Endothelial cell of umbilical vein (primary cell): ENCODE data around the gene SIGLEC8. TPM values are rescaled to one million over a fixed set of nuclear protein-coding genes. Genes with fewer than 3 reads are reported as not detected.

Source experiments
- BruUV-seq: library from RNA; stranded (reverse); fragments of 400-500 nt; replicated peaks from 2 replicates; lab custom pipeline; 2021; lab: Mats Ljungman, UMichigan
- CTCF ChIA-PET: fragments of 300-600, 350-600 bp; sonication (Branson Sonifier 250); formaldehyde crosslinking; loops from one replicate; lab custom pipeline; 2021; ENCODE audit warnings: antibody characterized with exemption, inconsistent platforms; lab: Charles Lee
- POLR2A ChIA-PET: fragments of 300-600, 350-600 bp; sonication (Branson Sonifier 250); formaldehyde crosslinking; loops from one replicate; lab custom pipeline; 2021; ENCODE audit warnings: antibody characterized with exemption, inconsistent platforms; lab: Charles Lee
- DNase-seq: peaks from one replicate; pipeline ENCODE4 v3.0.0-alpha.2; 2011; ENCODE audit warnings: low read depth, low spot score
- FAIRE-seq: peaks from 2 replicates; lab custom pipeline; 2011; peaks lifted over from hg19 to GRCh38; lab: Jason Lieb, UNC
- H2AFZ ChIP-seq: 2 replicates; pipeline ENCODE4 v1.6.0; 2012; ENCODE audit warnings: low read depth, low read length, control low read depth, inconsistent platforms
- H3K27ac ChIP-seq: 2 replicates; pipeline ENCODE4 v1.5.1; 2011; ENCODE audit warnings: low read depth, mild to moderate bottlenecking, control low read depth, low read length, moderate library complexity; ENCODE audit not compliant: insufficient read depth
- H3K27me3 ChIP-seq, 2 experiments: 2 replicates each; pipeline versions ENCODE4 v1.6.0 to v1.6.1; 2011; ENCODE audit warnings: low read length in 2 of 2, mixed read lengths in 1 of 2; ENCODE audit not compliant: control insufficient read depth in 2 of 2, insufficient read depth in 2 of 2
- H3K36me3 ChIP-seq, 2 experiments: 2 replicates in 1 of 2; 3 replicates in 1 of 2; pipeline ENCODE4 v1.5.1; 2011; ENCODE audit warnings: low read length in 2 of 2, mild to moderate bottlenecking in 1 of 2, moderate library complexity in 1 of 2; ENCODE audit not compliant: control insufficient read depth in 2 of 2, insufficient read depth in 2 of 2; ENCODE audit errors: extremely low read depth in 1 of 2
- H3K4me1 ChIP-seq: 3 replicates; pipeline ENCODE4 v1.5.1; 2011; ENCODE audit warnings: mild to moderate bottlenecking, low read length; ENCODE audit not compliant: control insufficient read depth, insufficient read depth; ENCODE audit errors: extremely low read depth
- H3K4me2 ChIP-seq: 2 replicates; pipeline ENCODE4 v1.6.1; 2011; ENCODE audit warnings: low read length, control low read depth, mixed read lengths; ENCODE audit not compliant: insufficient read depth
- H3K4me3 ChIP-seq, 3 experiments: fragments of 200-600 bp in 1 of 3; sonication (generic), shearing (Covaris generic) in 1 of 3; replicated peaks in 1 of 3; 2 replicates each; pipeline ENCODE4 v1.5.1; 2011 to 2016; ENCODE audit warnings: control low read depth in 3 of 3, low read length in 3 of 3, mild to moderate bottlenecking in 2 of 3, inconsistent platforms in 1 of 3, low read depth in 1 of 3, moderate library complexity in 1 of 3; ENCODE audit not compliant: insufficient read depth in 1 of 3
- H3K79me2 ChIP-seq: 2 replicates; pipeline ENCODE4 v1.6.0; 2012; ENCODE audit warnings: low read length, inconsistent platforms; ENCODE audit not compliant: control insufficient read depth, insufficient read depth
- H3K9ac ChIP-seq: replicated peaks from 2 replicates; pipeline ENCODE3; 2011; ENCODE audit warnings: low read length, control low read depth; ENCODE audit not compliant: insufficient read depth; ENCODE audit errors: extremely low read depth
- H3K9me1 ChIP-seq: replicated peaks from 3 replicates; pipeline ENCODE4 v1.6.0; 2011; ENCODE audit warnings: mild to moderate bottlenecking, low read length; ENCODE audit not compliant: control insufficient read depth, insufficient read depth; ENCODE audit errors: extremely low read depth
- H3K9me3 ChIP-seq: replicated peaks from 2 replicates; pipeline ENCODE4 v1.5.1; 2012; ENCODE audit warnings: low read length, inconsistent platforms; ENCODE audit not compliant: control insufficient read depth, insufficient read depth
- H4K20me1 ChIP-seq: replicated peaks from 2 replicates; pipeline ENCODE3; 2011; ENCODE audit warnings: mild to moderate bottlenecking, low read length; ENCODE audit not compliant: control insufficient read depth, insufficient read depth; ENCODE audit errors: extremely low read depth
- CTCF ChIP-seq, 2 donors: IDR thresholded peaks; 1 replicate in 1 of 2; 2 replicates in 1 of 2; pipeline ENCODE4 v1.5.1; 2011; ENCODE audit warnings: low read length in 2 of 2, mild to moderate bottlenecking in 2 of 2, moderate library complexity in 2 of 2, control low read depth in 1 of 2, inconsistent platforms in 1 of 2, low read depth in 1 of 2; ENCODE audit not compliant: insufficient read depth in 1 of 2; ENCODE audit errors: extremely low read depth in 1 of 2
- EZH2 ChIP-seq: IDR thresholded peaks from 2 replicates; pipeline ENCODE4 v1.6.1; 2012; ENCODE audit warnings: borderline replicate concordance, low read depth, mild to moderate bottlenecking, moderate library complexity, low read length, inconsistent platforms; ENCODE audit not compliant: severe bottlenecking
- FOS ChIP-seq: IDR thresholded peaks from 2 replicates; pipeline ENCODE4 v1.6.1; 2011; ENCODE audit warnings: mild to moderate bottlenecking, low read length, moderate library complexity, borderline replicate concordance; ENCODE audit not compliant: insufficient read depth
- GATA2 ChIP-seq: IDR thresholded peaks from 2 replicates; pipeline ENCODE4 v1.7.0; 2011; ENCODE audit warnings: low read depth, mild to moderate bottlenecking, moderate library complexity, mixed read lengths, low read length; ENCODE audit not compliant: insufficient read length, insufficient read depth
- JUN ChIP-seq: IDR thresholded peaks from 2 replicates; pipeline ENCODE4 v1.6.1; 2011; ENCODE audit warnings: borderline replicate concordance, low read depth; ENCODE audit not compliant: insufficient read length, insufficient read depth
- MAX ChIP-seq: IDR thresholded peaks from 2 replicates; pipeline ENCODE4 v1.6.1; 2011; ENCODE audit not compliant: insufficient read depth, insufficient read length
- MYC ChIP-seq: IDR thresholded peaks from one replicate; pipeline ENCODE4 v1.6.1; 2011; ENCODE audit warnings: mild to moderate bottlenecking, low read depth, low read length
- POLR2A ChIP-seq: IDR thresholded peaks from 2 replicates; pipeline ENCODE4 v1.6.1; 2012; ENCODE audit warnings: low read depth, mild to moderate bottlenecking, control low read depth, low read length
- POLR2AphosphoS5 ChIP-seq: IDR thresholded peaks from 2 replicates; pipeline ENCODE4 v1.6.1; 2012; ENCODE audit warnings: low read depth, mild to moderate bottlenecking, control low read depth, low read length, moderate library complexity; ENCODE audit not compliant: insufficient read depth
- dilution Hi-C: fragments of 300-500 bp; cut with MboI; formaldehyde crosslinking; loops from one replicate; pipeline ENCODE4 v1.15.0; 2019; ENCODE audit warnings: low sequenced_read_pairs; ENCODE audit not compliant: extremely low pct_ligation_motif_present
- intact Hi-C: fragments of 100-400 bp; cut with micrococcal nuclease; formaldehyde crosslinking; loops from one replicate; pipeline ENCODE4 v1.10.0; 2022
- polyA plus RNA-seq, 4 experiments: library from polyadenylated mRNA; depleted of rRNA in 3 of 4; stranded (reverse) in 3 of 4; unstranded in 1 of 4; fragments of >200 nt; gene quantifications; 2 replicates each; pipeline versions ENCODE4 v1.2.1 to v1.2.3, GENCODE V29; 2011 to 2012; ENCODE audit warnings: missing spikeins in 1 of 4
- total RNA-seq: library from RNA; stranded (reverse); gene quantifications from 2 replicates; pipeline ENCODE4 v1.2.3, GENCODE V29; 2021

The SIGLEC8 gene
- total and polyA plus RNA-seq, 2 donors (not counting 3 experiments of a cell fraction or from before 2014, with no cell fraction given), result not detected

- H3K9me3 ChIP-seq, result no peaks in the 10 kb centered on the region
- H3K27ac ChIP-seq, result no peak overlapping the region
- no peaks in the 10 kb centered on the region for H3K79me2 ChIP-seq
- no peak overlapping the region for H2AFZ ChIP-seq
- DNase-seq (no peak), FAIRE-seq (no peak)
- no peaks in the 10 kb centered on the region for H3K36me3 ChIP-seq
- H3K4me3 ChIP-seq, result no peak overlapping the region
- intact Hi-C loops, result no loop called here
- no peaks in the 10 kb centered on the region for H3K27me3 ChIP-seq
- POLR2A ChIA-PET, result no interaction called here
- CTCF ChIA-PET, result no interaction called here
- H3K9me1 ChIP-seq, result no peaks in the 10 kb centered on the region
- no peaks in the 10 kb centered on the region for H4K20me1 ChIP-seq
- no peak overlapping the region for H3K9ac ChIP-seq
- dilution Hi-C loops, result no loop called here
- no peak overlapping the region for H3K4me2 ChIP-seq
- BruUV-seq, result no TSS peak
- TF ChIP-seq GATA2 (no peak), JUN (no peak), FOS (no peak), MAX (no peak), POLR2AphosphoS5 (no peak), EZH2 (no peak), CTCF (IDR thresholded peaks at IDR 0.05; ENCODE audit: extremely low read depth in 1 of 2, insufficient read depth in 1 of 2, low read depth in 1 of 2, low read length in 2 of 2) (no peak), MYC (no peak), POLR2A (no peak)
- no peaks in the 10 kb centered on the region for H3K4me1 ChIP-seq
These were observed 32.4 kb upstream of the SIGLEC8 start for GRCh38 chr19:51490676-51491075.
